Loucy (cell line): ENCODE results near the gene PCNP.
"Not testable (repeated sequence)": the region's sequence is repeated elsewhere in the genome, so short reads cannot be mapped to it uniquely, and the experiment has no call there.

ENCODE experiments used
- H2AFZ ChIP-seq: fragments of 200-600 bp; sonication (generic); 2 replicates; pipeline ENCODE4 v1.6.0; 2016; ENCODE audit warnings: antibody characterized with exemption, mild to moderate bottlenecking, low read length, moderate library complexity
- H3F3A ChIP-seq: fragments of 200-600 bp; 2 replicates; pipeline ENCODE4 v1.6.0; 2016; ENCODE audit warnings: antibody characterized with exemption, low read depth, mild to moderate bottlenecking
- H3K27me3 ChIP-seq: fragments of 200-600 bp; sonication (generic); 2 replicates; pipeline ENCODE4 v1.6.1; 2014; ENCODE audit warnings: low read length, mild to moderate bottlenecking; ENCODE audit not compliant: insufficient read depth, poor library complexity, severe bottlenecking
- H3K36me3 ChIP-seq: fragments of 200-600 bp; sonication (generic); 2 replicates; pipeline ENCODE4 v1.6.1; 2016; ENCODE audit warnings: low read length; ENCODE audit not compliant: insufficient read depth
- H3K4me1 ChIP-seq: fragments of 200-600 bp; sonication (generic); 2 replicates; pipeline ENCODE4 v1.5.1; 2014; ENCODE audit warnings: low read length, mild to moderate bottlenecking; ENCODE audit not compliant: insufficient read depth, poor library complexity, severe bottlenecking
- H3K4me2 ChIP-seq: fragments of 200-600 bp; sonication (generic); 2 replicates; pipeline ENCODE4 v1.6.0; 2014; ENCODE audit warnings: antibody characterized with exemption, low read length, low read depth, mild to moderate bottlenecking; ENCODE audit not compliant: poor library complexity, severe bottlenecking
- H3K4me3 ChIP-seq: fragments of 200-600 bp; sonication (generic); 2 replicates; pipeline ENCODE4 v1.5.1; 2014; ENCODE audit warnings: low read length, mild to moderate bottlenecking, mixed read lengths; ENCODE audit not compliant: poor library complexity, severe bottlenecking
- H3K79me2 ChIP-seq: fragments of 200-600 bp; sonication (generic); 2 replicates; pipeline ENCODE4 v1.6.1; 2014; ENCODE audit warnings: low read length; ENCODE audit not compliant: insufficient read depth
- H3K9ac ChIP-seq: fragments of 200-600 bp; sonication (generic); 2 replicates; pipeline ENCODE4 v1.6.0; 2014; ENCODE audit warnings: mild to moderate bottlenecking, low read depth, low read length, moderate library complexity; ENCODE audit not compliant: poor library complexity, severe bottlenecking
- H3K9me2 ChIP-seq: fragments of 200-600 bp; sonication (generic); replicated peaks from 2 replicates; pipeline ENCODE4 v1.6.1; 2016; ENCODE audit warnings: low read depth, low read length, mixed read lengths
- H3K9me3 ChIP-seq: fragments of 200-600 bp; sonication (generic); 2 replicates; pipeline ENCODE4 v1.6.1; 2014; ENCODE audit warnings: mild to moderate bottlenecking, antibody characterized with exemption, low read length, low read depth; ENCODE audit not compliant: insufficient read depth
- H4K20me1 ChIP-seq: fragments of 200-600 bp; sonication (generic); 2 replicates; pipeline ENCODE4 v1.6.0; 2014; ENCODE audit warnings: antibody characterized with exemption, low read length, mild to moderate bottlenecking; ENCODE audit not compliant: insufficient read depth, poor library complexity, severe bottlenecking
- CTCF ChIP-seq: fragments of 200-600 bp; sonication (generic); conservative IDR thresholded peaks from 2 replicates; pipeline ENCODE4 v1.5.1; 2014; ENCODE audit warnings: mild to moderate bottlenecking, antibody characterized with exemption, low read length
- EZH2phosphoT487 ChIP-seq: fragments of 200-600 bp; IDR thresholded peaks from 2 replicates; pipeline ENCODE4 v1.6.1; 2018; ENCODE audit warnings: antibody characterized with exemption, mild to moderate bottlenecking, moderate library complexity, borderline replicate concordance

PCNP gene

GRCh38 chr3:101548527-101549105, 25.4 kb upstream of the PCNP start:
- Histone ChIP-seq H2AFZ (no peak overlapping the region), H3K4me3 (no peak overlapping the region), H3K9ac (no peak overlapping the region), H3F3A (no peaks in the 10 kb centered on the region), H3K9me3 (no peaks in the 10 kb centered on the region), H3K4me1 (peaks cover 8% of the 10 kb centered on the region), H3K36me3 (no peaks in the 10 kb centered on the region), H3K4me2 (no peak overlapping the region), H3K27me3 (no peaks in the 10 kb centered on the region), H3K9me2 (no peaks in the 10 kb centered on the region), H3K79me2 (no peaks in the 10 kb centered on the region), H4K20me1 (no peaks in the 10 kb centered on the region)
- no peak for TF ChIP-seq CTCF
- TF ChIP-seq EZH2phosphoT487: no peak

- H3K36me3 ChIP-seq: no peaks in the 10 kb centered on the region
- H3K27me3 ChIP-seq: no peaks in the 10 kb centered on the region
- TF ChIP-seq CTCF: no peak
- no peak for TF ChIP-seq EZH2phosphoT487
- no peak overlapping the region for H3K4me3 ChIP-seq
- no peak overlapping the region for H3K4me2 ChIP-seq
- no peaks in the 10 kb centered on the region for H3K4me1 ChIP-seq
- H3K79me2 ChIP-seq: no peaks in the 10 kb centered on the region
- H3K9ac ChIP-seq: no peak overlapping the region
- no peaks in the 10 kb centered on the region for H3F3A ChIP-seq
- H2AFZ ChIP-seq: no peak overlapping the region
- no peaks in the 10 kb centered on the region for H3K9me3 ChIP-seq
- H3K9me2 ChIP-seq: no peaks in the 10 kb centered on the region
- H4K20me1 ChIP-seq: no peaks in the 10 kb centered on the region
These were observed 24.5 kb upstream of the PCNP start for GRCh38 chr3:101549473-101549872.

- H3K9me2 ChIP-seq, H3K4me2 ChIP-seq, H3F3A ChIP-seq, H3K36me3 ChIP-seq, H3K9ac ChIP-seq, H4K20me1 ChIP-seq, H3K9me3 ChIP-seq, H3K4me1 ChIP-seq, H3K79me2 ChIP-seq, H2AFZ ChIP-seq, H3K4me3 ChIP-seq: not testable (repeated sequence)
- peaks cover 16% of the 10 kb centered on the region for H3K27me3 ChIP-seq
These were observed 22.5 kb upstream of the PCNP start for GRCh38 chr3:101551359-101552081.

- not testable (repeated sequence) for H3K4me2 ChIP-seq
These were observed 20.6 kb upstream of the PCNP start for GRCh38 chr3:101553381-101553780.

More at GRCh38 chr3:101553381-101553780, 20.6 kb upstream of the PCNP start:
- H3K79me2 ChIP-seq, H3K9ac ChIP-seq, H2AFZ ChIP-seq, H4K20me1 ChIP-seq, H3F3A ChIP-seq, H3K9me3 ChIP-seq, H3K36me3 ChIP-seq, H3K9me2 ChIP-seq, H3K4me3 ChIP-seq, H3K4me1 ChIP-seq: not testable (repeated sequence)
- peaks cover 34% of the 10 kb centered on the region for H3K27me3 ChIP-seq
